IPS DF 4.7 (cell line): ENCODE data around the gene EVX1.

ENCODE experiments used
- DNase-seq: peaks from one replicate; pipeline ENCODE4 v3.0.0-alpha.2; 2013; ENCODE audit warnings: low spot score; ENCODE audit errors: extremely low read depth

Gene EVX1

DNA sequence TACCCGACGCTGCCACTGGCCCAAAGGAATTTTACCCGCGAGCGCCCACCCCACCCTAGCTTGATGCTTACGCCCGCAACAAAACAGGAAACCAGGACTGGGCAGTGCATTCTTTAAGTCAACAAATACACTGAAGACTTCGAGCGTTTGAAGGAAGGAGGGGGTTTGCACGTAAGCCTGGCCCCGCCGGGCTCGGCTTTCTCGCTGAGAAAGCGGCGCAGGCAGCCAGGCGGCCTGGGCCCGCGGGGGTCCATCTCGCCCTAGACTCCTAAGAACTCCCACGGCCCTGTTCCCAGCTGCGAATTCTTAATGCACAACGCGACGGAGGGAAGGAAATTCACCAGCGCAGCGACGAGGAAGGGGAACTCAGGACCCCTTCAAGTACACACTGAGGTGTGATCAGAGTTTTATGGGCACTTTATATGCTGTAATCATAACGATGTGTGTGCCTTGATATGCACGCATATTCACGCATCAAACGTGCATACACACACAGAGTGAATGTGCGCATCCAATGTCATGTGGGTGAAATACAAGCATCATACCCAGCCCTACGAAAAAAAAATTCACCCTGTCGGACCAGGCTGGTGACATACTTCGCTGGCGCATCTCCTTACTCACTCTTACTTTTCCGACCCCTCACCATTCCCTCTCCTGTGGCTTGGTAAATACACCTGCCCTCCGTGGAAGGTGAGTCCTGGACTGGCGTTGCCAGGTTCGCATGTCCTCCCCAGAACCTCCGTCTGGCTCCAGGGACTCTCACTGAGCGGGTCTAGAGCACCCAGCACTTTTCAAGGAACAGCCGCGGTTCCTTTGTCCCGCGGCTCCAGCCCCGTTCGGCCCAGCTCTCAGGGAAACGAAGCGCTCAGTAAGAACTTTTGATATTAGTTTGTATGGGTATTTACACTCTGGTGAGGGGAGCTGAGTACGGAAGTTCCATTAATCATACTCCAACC lies 37.0 kb upstream of the EVX1 start:
- DNase-seq = no peak

DNA sequence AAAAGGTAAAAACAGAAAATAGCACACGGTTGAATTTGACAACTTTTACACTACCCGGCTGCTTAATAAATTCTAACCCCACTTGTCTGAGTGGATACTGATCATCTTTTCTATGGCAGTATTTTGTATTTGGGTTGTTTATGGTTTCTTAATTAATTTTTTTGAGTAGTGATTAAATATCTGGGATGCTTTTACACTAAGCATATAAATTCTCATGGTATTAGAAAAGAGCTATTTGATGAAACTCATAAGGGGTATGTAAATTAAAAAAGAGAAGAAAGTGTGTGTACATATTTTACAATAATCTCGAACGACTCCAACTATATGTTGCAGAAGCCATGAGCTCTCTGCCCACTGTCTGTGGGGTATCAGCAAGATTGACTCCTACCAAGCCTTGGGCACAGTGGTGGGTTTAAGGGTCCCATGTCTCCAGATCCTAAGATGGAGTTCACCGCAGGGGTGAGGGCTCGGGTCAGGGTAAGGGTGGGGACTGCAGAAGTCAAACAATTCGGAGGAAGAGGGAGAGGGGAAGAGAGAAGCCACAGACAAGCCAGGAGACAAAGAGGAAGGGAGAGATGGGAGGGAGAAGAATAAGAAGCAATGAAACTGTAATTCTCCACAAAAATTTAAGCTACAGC lies 35.1 kb upstream of the EVX1 start:
- no peak for DNase-seq

DNA sequence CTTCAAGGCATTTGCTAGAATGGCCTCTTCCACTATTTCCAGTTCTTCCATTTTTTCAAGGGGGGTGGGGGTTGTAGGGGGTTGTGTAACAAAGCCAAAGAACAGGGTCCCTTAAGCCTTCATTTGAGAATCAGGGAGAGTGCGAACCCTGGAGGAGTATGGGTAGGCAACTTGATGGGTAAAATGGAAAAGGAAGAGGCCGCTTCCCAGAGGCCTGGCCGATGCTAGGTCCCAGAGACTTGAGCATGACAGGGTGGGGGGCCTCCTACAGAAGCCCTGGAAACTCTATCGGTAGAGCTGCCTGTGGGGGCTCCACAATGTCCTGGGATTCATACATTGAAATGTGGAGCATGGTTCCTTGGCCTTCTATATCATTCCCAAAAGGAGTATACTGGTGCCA lies 33.6 kb upstream of the EVX1 start:
- no peak for DNase-seq

DNA sequence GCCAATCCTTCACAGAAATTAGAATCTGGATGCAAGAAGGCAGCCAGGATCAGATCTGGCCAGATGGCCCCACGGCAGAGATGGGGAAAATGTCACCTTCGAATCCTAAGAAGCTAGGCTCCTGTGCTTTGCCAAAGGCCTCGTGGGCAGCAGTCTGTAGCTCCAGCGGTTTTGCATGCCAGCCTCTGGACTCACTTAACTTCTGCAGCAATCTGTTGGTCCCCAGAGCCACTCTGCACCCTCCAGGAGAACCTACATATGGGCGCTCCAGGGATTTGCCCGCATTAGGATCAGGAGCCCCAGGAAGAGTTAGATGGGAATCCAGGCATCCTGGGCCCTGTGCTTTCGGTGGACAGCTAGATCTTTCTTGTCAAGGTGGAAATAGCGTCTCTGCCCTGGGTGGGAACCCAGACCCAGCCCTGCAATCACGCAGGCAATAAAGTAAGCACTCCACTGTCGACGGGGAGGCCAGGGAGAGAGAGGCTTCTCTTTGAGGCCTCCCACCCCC lies 32.6 kb upstream of the EVX1 start:
- DNase-seq = no peak

DNA sequence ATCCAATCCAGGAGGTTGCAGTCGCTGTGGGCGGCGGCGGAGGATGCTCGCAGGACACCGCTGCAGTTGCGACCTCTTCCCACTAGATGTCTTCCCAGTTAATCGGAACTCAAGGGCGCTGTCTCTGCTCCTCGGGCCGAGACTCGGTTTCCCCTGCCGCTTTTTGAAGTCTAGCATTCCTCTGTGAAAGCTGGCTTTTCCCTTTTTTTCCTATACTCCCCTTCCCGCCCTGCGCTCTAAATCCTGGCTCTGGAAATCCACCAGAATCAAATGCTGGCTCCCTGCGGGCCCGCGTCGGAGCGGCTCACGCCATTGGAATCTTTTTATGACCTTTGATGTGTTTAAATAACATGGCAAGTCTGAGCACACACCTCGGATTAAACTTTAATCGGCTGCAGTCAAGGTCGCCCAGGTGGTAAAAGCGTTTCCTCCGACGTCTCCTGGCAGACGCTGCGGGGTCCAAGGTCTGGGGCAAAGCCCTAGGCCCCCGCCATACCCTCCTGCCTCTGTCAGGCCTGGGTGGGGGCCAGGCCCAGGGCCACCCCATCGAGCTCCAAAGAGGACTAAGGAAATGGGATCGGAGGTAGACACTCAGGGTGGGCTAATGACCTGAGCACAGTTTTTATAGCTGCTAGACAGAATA lies 32.0 kb upstream of the EVX1 start:
- no peak for DNase-seq

DNA sequence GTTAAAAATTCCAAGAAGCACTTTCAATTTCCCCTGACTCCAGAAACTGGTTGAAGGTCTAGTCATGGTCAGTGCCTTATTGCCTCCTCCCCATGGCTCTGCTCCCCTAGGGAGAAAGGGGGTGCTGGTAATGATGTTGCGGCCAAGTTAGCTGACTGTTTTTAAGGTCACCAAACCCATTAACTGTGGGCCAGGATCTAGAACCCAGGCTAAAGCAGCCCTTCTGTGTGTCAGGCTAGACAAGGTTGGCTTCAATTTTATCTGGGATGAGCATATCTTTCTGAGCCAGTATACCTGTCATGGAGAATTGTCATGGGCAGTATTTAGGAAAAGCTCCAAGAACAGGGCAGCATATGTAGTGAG lies 31.5 kb upstream of the EVX1 start:
- no peak for DNase-seq

DNA sequence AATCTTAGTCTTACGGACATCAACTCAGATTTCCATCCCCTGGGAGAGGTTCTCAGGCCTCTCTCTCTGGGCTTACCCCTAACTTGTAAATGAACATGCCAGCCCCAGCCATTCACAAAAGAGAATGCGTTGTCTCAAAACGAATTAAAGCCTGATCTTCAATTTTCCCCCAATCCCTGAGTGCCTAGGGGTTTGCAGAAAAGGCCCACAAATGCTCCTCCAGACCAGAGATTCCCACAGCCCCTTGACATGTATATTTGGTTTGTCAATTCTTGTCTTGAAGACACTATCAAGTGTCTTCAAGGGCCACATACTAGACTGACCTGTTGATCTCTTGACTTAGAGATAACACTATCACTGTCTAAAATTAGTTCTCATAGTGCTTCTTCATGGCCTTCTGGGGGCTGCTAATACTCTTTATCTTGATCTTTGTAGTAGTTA lies 30.8 kb upstream of the EVX1 start:
- DNase-seq = no peak

DNA sequence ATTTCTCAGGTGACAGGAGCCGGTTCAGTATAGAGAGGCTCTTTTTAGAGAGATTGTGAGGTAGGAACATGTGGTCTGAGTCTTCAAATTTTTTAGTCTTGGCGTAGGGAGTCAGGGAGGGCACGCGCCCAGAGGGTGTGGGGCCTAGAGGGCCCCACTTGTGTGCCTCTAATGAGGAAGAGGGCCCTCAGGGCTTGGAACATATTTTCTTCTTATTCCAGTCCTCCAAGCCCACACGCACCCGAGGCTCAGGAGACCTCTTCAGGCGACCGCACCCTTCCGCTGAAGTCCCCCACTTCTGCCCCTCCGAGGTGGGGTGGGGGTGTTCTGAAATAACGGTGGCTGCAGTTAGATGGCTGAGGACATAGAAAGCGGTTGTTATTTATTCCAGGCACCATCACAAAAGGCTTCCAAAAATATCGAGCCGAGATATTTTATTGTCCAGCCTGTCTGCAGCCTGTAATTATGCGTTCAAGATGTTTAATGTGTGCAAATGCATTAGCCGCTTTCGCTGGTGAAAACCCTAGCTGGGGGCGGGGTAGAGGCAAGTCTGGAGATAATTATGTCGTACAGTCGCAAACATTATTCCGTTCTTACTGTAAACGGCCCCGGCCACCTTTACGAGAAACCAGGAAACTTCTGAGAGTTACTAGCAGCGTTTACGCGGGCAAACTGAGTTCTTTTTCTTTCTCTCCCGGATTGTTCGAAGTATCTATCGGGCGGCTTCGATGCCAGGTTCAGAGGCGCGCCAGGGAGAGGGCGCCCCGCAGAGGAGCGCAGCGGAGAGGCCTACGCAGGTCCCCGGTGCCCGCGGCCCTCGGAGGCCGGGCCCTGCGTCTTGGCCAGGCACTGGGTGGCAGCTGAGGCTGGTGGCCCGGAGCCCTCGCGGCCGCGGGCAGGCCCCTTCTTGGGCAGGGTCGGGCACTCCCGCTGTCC lies 29.8 kb upstream of the EVX1 start:
- DNase-seq = no peak

DNA sequence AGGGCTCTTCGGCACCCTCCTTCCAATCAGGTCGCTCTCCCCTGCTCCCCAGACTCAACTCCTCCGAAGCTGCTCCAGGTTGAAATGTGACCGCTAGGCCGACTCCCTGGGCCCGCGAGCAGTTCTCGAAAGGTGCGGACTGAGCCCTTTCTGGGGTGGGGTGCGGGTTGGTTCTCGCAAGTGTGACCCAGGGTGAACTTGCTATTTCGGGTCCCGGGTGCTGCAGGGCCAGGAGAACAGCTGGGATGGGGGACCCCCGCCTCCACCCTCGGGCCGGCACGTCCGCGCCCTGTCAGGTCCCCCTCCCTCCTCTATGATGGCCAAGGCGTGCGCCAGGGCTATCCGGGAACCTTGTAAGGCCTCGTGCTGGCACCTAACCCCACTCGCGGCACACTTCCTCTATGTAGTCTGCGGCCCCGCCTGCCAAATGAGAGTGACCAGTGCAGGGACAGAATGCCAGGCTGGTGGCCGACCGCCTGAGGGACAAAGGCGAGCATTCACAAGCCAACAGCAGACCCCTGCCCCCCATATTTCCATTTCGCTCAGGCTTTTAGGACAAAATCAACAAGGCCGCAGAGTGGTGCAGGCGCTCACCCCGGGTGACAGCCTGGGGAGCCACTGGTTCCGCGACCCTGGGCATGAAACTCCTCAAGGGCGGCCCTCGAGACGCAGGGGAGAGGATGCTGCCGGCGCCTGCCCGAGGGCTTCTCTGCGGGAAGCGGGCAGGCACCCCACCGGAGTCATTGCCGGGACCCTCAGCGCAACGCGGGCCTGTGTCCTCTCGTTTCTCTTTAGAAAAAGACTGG lies 29.0 kb upstream of the EVX1 start:
- DNase-seq = no peak

DNA sequence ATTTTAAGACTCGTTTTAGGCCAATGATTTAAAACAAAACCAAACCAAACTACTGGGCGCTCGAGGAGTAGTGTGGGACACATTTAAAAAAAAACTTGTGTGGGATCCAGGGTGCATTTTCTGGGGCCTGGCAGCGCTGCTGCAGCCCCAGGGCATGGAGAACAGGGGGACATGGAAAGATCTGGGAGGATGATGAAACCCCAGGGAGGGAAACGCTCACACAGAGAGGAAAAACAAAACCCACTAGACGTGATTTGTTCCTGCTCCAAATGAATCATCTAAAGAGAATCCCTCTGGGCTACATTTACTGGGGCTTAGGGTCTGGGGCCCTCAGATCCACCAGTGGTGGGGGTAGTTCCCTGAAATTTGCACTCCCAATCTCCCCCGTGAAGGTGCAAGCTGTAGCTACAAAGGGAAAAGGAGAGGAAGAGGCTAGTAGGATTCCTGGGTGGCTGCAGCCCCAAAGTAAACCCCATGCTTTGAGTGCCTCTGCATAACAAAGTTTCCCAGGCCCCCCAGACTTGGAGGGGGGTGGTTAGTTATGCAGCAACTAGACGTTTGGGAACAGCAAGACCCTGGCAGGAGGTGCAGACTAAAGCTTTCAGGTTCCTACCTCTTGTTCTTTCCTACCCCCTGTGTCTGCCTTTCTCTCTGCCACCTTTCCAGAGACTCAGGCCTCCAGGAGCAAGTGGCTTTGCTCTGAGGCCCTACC lies 28.2 kb upstream of the EVX1 start:
- no peak for DNase-seq

DNA sequence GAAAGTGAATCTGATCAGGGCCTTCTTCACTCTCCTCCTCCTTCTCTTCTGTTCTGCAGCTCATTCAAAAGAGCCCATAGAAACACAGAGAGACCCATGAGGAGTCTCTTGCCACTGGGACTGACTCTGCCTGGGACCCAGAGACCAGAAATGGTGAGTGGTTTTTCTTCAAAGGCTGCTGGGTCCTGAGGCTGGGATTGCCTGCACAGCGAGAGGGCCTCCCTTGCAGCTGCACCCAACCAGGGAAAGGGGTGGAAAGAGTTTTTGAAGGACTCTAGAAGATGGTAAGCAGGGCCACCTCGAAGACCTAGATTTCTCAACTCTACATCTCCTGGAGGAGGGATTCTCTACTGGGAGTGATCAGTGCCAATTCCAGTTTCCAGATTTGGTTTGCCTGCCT lies 27.2 kb upstream of the EVX1 start:
- DNase-seq = no peak

DNA sequence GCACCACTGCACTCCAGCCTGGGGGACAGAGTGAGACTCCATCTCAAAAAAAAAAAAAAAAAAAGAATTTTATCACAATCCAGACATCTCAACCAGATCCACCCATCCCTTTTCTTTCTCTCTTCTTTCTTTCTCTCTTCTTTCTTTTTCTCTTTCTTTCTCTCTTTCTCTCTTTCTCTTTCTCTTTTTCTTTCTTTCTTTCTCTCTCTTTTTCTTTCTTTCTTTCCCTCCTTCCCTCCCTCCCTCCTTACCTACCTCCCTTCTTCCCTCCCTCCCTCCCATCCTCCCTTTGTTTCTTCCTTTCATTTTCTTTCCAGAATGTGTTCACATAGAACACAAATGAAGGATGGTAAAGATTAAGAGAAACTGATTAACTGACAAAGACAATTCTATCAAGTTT lies 24.7 kb upstream of the EVX1 start:
- no peak for DNase-seq

DNA sequence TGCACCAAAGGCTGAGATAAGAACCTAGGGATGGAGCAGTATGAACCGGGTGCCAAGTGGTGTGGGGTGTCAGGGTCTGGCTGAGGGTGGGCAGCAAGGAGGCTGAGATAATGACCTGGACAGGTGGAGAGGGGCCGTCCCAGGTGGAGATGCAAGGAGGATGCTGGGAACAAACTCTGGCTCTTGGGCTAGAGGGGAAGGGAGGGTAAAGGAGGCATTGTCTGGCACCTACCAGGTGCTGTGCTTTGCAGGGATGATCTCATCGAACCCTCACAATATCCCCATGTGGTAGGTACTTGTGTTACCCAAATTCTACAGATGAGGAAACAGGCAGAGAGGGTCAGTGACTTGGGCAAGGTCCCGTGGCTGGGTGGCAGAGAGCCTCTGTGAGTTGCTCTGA lies 22.8 kb upstream of the EVX1 start:
- DNase-seq = no peak

DNA sequence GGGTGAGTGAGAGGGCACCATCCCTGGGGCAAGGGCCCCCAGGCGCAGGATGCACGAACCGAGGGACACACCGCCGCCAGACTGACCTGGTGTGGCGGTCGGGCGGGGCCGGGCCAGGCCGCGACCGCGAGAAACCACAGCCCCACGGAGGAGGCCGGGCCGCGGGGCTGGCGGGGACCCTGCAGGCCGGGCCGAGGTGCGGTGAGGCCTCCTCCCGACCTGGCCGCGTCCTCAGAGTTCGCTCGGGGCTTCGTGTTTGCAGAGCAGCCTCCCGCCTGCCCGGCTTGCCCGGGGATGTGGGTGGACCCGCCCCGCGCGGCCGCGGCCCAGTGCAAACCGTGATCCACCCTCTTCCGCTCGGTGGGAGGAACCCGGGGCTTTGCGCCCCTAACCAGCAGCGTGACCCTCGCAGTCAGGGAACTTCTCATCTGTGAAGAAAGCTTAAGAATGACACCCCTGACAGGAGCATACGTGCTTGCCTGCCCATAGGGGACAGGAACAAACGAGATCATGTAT lies 22.1 kb upstream of the EVX1 start:
- DNase-seq = no peak

DNA sequence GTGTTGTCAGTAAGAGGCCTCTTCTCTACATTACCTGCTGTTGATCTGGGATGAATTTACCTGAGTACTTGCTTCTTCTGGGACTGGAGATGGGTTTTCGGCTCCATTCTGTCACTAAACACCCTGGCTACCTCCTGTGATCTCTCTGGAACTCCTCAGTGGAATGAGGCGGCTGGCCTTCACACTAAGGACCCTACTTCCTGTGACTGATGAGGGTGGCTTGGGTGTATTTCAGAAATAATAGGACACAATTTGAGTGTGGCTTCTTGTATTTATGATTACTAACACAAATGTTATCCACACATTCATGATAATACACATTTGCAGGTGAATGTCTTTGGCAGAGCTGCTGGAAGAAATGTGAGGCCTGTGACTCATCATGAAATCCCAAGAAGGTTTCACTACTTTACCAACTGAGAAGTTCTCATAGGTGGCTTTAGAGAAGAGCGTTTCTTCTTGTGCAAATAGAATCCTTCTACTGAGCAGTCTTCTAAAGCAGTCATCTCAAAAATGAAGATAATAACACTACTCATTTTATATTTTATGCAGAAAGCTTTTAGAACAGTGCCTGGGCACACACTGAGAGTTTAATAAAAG lies 21.3 kb upstream of the EVX1 start:
- no peak for DNase-seq

DNA sequence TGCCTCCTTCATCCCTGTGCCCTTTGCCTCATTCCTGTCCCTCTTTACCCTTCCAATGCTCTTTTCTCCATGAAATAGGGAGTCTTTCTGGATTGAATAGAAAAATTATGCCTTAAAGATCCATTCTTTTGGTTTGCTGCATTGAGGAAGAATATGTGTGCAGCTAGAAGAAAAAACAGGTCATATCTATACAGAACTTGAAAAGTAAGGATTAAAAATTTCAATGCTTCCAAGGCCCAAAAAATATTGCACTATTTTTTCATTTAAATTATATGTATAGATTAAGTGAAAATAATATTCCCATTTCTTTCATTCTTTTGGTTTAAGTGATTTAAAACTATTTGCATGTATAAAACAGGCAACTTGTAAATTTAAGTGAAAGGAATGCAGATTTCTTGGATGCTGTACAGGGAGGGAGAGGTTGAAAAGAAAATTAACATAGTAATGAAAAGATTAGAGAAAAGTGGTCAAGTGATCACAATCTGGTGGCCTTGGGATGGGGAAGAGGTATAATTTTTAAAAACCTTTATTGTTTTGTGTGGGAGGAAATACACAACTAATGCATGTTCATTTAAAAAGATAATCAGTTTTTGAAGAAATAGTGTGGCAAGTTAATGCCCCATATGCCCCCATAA lies 18.5 kb upstream of the EVX1 start:
- DNase-seq = no peak

DNA sequence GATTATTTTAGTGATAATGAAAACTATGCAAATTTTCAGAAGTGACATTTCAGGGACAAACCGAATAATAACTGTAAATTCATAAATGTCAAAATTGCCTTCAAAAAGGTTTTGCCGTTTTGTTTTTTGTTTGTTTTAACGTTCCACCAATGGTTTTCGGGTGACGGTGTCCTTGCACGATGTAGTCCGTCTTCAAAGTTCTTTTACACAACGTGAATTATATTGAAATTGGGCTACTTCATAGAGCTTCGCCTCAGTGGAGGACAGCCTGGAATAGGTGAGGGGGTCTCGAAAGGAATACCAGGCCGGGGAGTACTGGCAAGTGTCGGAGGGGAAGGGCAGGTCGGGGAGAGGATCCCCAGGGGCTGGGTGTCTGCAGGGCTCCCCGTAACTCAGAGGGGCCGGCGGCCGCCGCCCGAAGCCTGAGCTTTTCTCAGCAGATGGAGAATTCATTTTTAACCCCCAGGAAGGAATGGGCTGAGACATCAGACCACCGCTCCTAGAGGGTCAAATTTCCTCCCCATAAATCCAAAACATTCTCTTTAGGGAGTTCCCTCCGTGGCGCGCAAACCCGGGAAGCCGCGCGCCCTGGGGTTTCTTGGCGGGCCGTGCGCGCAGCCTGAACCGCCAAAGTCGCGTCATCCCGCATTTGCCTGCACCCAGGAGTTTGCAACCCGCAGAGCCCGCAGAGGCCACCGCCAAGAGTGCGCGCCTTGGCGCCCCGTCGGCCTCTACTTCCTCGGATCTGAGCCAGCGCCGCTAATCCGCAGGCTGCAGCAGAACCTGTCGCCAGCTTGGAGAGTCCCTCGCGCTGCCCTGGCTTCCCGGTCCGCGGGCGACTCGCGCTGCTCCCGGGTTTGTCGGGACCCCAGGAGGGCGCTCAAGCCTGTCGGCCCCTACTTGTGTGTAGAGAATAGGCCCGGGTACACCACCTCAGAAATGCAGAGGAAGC lies 17.3 kb upstream of the EVX1 start:
- no peak for DNase-seq
